ENCODE measurements around the gene DYNLT1.
"Not testable (repeated sequence)": the region's sequence is repeated elsewhere in the genome, so short reads cannot be mapped to it uniquely, and the experiment has no call there.

DYNLT1 gene

DNA sequence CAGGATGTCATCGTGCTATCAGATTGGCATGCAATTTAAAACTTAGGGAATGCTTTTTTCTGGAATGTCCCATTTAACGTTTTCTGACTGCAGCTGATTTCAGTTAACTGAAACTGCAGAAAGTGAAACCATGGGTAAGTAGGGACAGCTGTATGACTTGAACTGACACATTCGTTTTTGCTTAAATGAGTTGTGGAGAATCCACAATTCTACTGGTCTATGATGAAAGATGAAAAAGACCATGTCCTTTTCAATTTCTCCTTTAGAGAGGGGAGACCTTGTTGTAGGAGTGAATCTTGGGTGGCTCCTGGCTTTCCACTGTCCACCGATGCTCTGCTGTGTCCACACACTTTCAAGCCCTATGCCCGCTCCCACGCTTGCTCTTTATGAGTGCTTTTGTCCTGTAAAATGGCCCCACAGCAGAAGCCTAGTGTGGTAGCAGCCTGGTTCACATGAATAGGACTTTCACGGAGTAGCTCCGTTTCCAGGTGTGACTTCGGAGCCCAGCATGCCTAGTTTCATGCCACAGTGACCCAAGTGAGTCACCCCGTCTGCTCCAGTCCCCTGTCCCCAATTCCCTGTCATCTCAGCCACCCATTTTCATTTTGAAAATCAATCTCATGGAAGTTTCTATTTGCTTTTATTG, 21.9 kb downstream of the DYNLT1 start:
- DNase-seq (ENCODE audit: low read depth): no peak

DNA sequence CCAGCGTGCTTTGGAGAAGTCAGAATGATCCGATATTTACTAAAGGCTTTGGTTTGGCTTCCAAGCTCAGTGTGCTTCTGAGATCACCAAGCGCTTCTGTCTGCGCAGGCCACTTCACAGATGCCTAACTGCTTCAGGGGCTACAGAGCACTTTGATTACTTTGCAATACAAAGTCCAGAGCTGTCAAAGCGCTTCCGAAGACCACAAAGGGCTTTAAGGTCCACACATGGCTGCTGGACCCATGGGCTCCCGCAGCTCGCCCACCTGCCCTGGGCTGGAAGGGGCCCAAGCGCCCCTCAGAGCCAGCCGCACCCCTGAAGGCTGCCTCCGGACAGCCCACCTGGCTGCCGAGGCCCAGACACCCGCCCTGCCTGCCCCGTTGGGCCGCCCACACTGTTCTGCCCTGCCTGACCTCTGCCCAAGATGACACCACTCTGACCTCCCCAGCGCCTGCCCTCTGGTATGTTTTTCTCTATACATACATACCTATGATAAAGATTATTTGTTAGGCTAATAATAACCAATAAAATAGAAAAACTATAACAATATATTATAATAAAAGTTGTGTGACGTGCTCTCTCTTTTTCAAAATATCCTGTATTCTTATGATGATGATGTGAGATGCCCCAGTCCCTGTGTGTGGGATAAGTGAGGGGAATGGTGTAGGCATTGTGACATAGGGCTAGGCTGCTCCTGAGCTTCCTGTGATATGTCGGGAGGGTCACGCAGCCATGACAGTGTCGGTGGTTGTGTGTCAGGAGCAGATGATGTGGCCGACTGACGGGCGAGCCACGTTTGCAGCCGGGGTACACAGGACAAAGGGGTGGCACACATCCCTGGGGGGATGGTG, 22.6 kb downstream of the DYNLT1 start:
- no peak for DNase-seq (ENCODE audit: low read depth)

DNA sequence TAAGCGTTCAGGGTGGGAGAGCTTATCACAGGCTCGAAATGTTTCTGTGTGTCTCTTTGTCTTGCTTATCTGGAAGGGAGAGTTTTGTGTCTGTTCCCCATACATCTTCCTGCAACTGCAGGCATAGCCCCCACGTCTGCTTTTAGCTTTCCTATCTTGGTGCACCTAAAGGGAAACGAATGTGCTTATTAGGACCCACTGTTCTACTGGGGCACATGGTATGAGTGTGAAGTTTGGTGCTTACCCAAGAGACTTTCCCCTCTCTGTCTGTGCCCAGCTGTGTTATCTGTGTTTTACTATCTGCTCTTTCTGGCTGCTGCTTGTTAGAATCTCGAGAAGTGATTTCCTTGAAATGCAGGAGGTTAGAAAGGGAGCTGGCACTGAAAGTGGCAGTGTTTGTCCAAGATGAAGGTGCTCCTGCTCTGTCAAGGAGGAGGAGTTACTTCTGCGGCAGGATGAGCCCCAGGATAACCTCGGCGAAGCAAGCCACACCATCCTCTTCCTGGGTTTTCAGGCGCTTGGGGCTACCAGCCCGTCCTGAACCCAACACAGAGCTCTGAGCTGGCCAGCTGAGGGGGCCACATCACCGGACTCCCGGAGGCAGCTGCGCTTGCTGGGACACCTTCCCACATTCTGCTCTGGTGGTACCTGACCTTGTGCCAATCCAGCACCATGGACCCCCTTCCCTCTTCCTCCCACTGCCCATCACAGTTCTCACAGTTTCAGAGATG, 23.4 kb downstream of the DYNLT1 start:
- DNase-seq (ENCODE audit: low read depth): no peak

DNA sequence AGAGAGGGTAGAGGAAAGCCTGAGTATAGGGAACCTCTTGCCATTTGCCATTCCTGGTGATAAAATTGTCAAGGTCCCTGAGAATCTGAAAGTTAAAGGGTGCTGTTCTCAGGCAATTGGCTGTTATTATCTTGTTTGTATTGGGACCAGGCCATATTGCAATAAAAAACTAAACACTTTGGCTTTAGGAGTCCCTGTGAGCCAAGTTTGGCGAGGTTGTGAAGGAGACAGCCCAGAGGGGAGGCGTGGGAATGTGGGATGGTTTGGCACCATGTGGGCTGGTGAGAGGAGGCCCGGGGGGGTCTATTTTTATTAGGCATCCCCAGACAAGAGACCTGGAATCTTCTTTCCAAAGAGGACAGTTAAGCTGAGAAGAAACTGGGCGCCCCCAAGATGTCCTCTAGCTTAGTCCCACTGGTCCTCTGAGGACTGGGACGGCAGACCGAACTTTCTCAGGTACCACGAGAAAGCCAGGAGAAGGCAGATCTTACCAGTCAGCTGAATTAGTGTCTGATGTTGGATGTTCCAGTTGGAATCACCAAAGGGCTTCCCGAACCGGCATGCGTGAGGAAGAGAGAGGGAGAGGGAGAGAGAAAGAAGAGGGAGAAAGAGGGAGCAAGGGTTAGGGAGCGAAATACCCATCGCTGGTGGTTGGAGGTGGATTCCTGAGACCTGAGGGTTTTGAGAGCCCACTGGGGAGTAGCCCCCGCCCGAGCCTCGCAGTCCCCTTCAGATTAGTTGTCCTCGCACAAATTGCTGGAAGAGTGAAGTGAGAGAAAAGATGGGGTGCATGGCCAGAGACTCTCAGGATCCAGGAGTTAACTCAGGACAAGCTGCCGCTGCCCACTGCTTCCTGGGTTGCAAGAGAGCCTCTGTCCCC, 24.4 kb downstream of the DYNLT1 start:
- no peak for DNase-seq (ENCODE audit: low read depth)

DNA sequence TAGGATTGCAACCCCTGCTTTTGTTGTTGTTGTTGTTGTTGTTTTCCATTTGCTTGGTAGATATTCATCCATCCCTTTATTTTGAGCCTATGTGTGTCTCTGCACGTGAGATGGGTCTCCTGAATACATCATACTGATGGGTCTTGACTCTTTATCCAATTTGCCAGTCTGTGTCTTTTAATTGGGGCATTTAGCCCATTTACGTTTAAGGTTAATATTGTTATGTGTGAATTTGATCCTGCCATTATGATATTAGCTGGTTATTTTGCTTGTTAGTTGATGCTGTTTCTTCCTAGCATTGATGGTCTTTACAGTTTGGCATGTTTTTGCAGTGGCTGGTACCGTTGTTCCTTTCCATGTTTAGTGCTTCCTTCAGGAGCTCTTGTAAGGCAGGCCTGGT, 26.3 kb downstream of the DYNLT1 start:
- not testable (repeated sequence) for DNase-seq (ENCODE audit: low read depth)

DNA sequence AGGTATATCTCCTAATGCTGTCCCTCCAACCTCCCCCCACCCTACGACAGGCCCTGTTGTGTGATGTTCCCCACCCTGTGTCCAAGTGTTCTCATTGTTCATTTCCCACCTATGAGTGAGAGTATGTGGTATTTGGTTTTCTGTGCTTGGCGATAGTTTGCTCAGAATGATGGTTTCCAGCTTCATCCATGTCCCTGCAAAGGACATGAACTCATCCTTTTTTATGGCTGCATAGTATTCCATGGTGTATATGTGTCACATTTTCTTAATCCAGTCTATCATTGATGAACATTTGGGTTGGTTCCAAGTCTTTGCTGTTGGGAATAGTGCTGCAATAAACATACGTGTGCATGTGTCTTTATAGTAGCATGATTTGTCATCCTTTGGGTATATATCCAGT, 29.9 kb downstream of the DYNLT1 start:
- DNase-seq (ENCODE audit: low read depth): not testable (repeated sequence)

DNA sequence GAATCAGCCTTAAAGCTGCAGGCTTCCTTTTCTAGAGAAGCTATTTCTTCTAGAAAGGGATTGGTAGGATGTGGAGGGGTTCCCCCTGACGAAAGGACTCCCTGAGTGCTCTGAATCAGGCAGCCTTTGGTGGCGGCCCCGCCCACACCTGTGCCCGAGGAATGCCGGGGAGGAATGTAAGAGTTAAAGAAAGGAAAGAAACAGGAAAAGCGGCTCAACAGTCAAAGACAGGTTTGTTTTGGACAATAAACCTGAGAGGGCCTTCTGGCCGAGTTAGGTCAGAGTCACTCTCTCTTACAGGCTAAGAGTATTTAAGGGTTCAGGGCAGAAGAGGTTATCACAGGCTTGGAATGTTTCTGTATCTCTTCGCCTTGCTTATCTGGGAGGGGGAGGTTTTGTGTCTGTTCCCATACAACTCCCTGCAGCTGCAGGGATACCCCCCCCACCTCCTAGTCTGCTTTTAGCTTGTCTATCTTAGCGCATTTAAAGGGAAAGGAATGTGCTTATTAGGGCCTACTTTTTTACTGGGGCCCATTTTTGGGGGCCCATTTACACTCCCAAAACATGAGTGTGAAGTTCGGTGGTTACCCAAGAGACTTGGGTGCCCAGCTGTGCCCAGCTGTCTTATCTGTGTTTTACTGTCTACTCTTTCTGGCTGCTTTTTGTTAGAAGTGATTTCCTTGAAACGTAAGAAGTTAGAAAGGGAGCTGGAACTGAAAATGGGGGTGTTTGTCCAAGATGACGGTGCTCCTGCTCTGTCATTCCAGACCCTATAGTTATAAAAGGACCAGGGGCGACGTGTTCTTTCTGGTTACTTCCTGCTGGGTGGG, 32.8 kb downstream of the DYNLT1 start:
- no peak for DNase-seq (ENCODE audit: low read depth)

DNA sequence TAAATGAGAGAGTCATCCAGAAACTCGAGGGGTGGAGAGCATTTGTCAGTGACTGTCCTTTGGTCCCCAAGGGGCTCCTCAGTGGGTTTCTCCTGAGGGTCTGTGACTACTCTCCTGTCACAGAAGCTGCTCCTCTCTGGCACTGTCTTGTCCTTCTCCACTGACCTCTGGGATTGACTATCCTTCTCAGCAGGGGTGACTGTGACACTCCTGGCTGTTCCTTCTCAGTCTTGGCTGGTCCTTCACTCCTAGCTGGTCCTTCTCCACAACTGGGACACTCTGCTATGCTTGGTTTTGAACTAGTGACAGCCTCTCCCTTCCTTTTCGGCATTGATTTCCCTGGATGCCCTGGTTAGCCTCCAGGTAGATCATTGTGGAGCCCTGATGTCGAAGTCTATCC, 33.5 kb downstream of the DYNLT1 start:
- DNase-seq (ENCODE audit: low read depth): no peak

DNA sequence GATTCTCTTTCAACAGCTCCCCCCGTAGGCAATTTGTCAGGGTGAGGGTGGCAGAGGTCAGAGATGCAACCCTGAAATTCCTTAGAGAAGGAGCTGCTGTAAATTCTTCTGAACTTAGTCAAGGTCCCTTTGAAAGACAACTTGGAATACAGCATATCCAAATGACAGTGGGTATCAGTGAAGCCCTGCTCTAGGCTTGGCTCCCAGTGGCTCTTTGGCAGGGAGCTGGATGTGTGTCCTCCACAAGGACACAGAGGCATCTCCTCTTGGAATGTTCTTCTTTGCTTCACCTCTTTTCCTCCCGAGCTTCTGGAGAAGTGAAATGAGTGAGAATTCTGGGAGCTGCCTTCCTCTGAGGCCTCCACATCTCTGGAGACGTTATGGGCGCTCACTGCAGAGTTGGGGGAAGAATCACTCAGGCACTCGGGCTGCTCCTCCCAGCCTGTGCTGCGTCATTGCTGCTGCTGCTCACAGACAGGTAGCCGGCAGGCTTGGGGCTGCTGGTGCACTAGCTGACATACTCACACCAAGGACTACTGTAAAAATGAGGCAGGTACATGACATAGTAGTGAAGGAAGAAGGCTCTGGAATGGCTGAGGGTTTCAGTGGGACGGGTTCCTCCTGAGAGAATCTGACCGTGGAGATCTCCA, 34.1 kb downstream of the DYNLT1 start:
- no peak for DNase-seq (ENCODE audit: low read depth)

DNA sequence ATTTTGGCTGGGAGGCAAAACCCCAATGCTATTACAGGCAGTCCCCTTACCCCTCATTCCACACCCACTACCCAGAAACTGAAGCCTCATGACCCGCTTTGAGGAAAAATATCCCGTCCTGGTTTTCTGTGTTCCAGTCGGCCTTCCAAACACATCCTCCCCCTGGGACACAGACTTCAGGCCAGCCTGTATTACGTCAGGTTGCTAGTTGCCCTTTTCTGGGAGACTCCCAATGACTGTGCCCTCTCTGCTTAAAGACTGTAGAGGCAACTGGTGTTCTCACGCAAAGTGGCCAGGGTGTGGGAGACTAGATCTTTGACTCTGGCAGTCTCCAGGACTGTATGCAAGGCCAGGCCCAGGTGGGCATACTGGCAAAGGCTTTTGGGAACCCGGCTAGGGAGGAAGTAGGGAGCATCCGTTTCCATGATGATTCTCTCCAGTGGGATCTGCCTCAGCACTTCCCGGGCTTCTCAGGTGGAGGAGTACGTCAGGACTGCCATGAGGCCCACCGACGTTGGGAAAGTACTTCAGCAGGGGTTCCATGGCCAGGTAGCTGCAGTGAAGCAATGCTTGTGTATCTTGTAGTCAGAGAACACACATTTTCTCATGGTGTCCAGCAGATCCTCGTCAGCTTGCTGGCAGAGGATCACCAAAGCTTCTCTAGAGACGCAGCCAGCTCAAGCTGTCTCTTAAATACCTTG, 34.9 kb downstream of the DYNLT1 start:
- DNase-seq (ENCODE audit: low read depth): no peak

DNA sequence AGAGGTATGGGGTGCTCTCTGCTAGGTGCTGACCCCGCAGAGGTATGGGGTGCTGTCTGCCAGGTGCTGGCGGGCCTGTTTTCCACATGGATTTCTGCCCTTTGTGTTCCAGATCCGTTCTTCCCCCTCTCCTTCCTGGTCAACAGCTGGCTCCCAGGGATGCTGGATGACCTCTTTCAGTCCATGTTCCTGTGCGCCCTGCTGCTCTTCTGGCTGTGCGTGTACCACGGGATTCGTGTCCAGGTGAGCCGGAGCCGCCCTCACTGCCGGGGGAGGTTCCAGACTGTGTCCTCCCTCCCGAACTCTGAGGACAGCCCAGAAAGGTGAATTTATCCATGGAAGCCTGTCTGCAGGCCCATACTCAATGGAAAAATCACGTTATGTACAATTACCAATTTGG, 36.3 kb downstream of the DYNLT1 start:
- DNase-seq (ENCODE audit: low read depth): no peak

DNA sequence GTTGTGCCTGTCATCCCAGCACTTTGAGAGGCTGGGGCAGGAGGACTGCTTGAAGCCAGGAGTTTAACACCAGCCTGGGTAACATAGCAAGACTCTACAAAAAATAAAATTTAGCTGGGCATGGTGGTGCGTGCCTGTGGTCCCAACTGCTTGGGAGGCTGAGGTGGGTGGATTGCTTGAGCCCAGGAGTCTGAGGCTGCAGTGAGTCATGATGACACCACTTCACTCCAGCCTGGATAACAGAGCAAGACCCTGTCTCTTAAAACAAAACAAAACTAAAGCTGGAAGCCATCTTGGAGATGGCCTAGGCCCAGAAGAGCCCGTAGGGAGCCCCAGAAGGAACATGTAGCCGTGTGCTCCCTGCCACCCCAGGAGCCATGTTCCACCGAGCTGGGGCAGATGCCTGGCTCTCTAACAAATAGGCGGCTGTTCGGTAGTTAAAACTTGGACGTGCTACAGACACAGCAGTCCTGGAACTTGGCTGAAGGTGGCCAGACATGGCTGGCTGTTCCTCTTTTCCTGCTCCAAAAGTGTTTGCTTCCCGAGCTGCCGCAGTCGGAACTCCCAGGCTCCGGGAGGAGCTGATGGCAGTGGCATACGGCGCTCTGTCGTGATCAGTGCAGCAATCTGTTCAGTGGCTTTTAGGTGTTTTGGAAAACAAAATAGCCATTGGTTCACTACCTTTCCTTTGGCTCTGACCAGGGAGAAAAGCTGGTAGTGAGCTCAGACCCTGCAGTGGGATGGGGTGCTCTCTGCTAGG, 37.0 kb downstream of the DYNLT1 start:
- DNase-seq (ENCODE audit: low read depth): no peak

DNA sequence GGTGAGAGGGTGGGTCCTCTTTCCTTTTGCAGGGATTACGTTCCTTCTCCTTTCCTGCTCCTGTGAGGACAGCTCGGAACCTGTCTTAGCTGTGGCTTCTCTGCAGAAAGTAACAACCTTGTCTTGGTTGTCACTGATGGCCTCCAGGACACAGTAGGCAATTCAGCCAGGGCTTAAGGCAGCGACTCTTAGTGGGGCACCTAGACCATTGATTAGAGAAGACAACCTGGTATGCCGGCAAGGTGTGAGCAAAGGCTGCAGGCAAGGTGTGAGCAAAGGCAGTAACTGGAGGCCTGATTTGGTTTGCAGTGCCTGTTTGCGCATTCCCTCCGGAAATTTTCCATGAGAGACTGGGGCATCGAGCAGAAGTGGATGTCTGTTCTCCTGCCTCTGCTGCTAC, 37.6 kb downstream of the DYNLT1 start:
- no peak for DNase-seq (ENCODE audit: low read depth)

DNA sequence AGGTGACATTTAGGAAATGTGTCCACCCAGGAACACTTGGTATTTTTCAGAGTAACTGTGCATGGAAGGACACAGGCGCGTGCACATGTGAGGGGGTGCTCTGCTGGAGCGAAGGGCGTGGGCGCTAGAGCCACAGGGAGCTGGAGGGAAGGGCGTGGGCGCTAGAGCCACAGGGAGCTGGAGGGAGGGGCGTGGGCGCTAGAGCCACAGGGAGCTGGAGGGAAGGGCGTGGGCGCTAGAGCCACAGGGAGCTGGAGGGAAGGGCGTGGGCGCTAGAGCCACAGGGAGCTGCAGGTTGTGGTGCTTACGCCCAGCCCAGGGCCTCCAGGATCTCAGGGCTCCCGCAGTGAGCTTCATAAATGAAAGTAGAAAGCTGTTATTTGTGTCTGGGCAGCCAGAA, 38.5 kb downstream of the DYNLT1 start:
- DNase-seq (ENCODE audit: low read depth): not testable (repeated sequence)

DNA sequence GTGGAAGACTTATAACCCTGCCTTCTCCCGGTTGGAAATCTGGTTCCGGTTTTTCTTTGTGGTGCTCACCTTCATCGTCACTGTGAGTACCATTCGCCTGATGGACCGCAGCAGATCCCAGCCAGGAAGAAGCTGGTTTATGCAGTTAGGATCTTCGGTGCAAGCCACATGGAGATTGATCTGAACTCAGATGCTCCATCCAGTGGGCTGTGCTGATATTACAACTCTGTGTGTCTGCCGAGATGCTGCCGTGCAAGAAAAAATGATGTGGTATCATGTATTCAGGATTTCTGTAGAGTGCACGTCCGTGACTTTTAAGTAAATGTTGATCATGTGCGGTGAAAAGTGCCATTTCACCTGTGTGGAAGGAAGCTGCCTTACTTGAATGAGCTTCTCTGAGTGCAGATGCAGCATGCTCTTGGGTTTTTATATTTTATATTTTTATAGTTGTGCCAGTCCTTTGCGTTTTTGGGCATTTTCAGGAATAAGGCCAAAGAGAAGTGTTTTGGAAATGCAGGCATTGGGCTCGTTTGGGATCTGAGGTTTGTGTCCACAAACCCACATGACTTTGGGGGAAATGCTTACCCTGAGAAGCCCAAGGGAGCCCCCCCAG, 39.2 kb downstream of the DYNLT1 start:
- DNase-seq (ENCODE audit: low read depth): no peak

DNA sequence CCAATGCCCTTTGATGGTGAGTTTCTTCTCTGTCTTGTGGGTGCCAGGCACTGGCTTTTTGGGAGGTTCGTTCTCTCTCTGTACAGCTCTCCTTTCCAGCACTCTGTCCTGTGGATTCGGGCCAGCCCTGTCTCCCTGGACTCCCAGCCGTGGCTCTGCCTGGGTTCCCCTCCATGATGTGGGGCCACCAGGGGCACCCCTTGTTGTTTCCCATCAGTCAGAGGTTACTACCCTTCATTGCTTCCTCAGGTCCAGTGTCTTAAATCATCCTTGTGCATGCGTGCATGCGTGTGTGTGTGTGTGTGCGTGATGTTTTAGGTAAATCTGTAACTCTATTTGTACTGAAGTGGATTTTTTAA, 40.5 kb downstream of the DYNLT1 start:
- no peak for DNase-seq (ENCODE audit: low read depth)

DNA sequence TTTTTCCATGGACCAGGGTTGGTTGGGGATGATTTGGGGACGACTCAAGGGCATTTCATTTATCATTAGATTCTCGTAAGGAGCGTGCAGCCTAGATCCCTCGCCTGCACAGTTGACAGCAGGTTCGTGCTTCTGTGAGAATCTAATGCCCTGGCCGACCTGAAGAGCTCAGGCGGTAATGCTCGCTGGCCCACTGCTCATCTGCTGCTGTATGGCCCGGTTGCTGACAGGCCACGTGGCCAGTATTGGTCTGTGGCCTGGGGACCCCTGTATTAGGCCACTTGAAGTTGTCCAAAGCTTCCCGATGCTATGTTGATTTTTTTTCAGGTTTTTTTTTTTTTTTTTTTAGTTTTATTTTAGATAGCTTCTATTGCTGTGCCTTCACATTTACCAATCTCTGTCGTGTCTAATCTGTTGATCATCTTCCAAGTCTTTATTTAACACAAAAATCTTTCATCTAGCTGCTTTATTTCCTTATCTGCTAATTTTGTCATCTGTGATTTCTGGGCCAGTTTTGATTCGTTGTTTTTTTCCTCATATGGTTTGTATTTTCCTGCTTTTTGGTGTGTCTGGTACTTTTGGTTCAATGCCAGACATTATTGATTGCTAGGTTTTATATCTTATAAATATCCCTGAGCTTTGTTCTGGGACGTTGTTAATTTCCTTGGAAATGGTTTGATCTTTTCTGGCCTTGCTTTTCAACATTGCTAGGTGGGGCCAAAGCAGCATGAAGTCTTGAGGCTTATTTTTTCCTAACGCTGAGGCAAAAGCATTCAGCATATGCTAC, 41.1 kb downstream of the DYNLT1 start:
- no peak for DNase-seq (ENCODE audit: low read depth)

DNA sequence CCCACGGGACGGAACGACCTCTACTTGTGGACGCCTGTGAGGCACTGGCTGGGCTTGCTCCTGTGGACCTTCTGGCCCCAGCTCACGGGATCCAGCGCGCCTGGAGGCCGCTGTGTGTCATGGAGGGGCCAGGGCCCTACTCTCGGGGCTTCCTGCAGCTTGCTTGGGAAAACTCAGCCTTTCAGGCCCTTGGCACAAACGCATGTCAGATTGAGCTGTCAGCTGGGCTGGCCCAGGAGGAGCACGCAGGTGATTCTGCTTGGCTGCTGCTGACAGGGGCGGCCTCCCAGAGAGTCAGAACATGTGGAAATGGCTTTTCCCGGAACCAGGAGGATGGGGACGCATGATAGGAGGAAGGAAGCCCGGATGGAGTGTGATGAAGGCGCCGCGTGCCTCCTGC, 44.9 kb downstream of the DYNLT1 start:
- DNase-seq (ENCODE audit: low read depth): no peak

Data from T-helper 22 cell (primary cell).